GM19463 (cell line): ENCODE results near the gene NKAPL.
A peak's percentile ranks its signal among the peaks of the same experiment; 100 is the strongest.

Source experiments
- ATAC-seq: cut with Tn5 transposase; IDR thresholded peaks from one replicate; pipeline ENCODE4 v1.9.1; 2021; ENCODE audit warnings: mild to moderate bottlenecking, moderate library complexity; ENCODE audit not compliant: unreplicated experiment

Gene NKAPL

DNA sequence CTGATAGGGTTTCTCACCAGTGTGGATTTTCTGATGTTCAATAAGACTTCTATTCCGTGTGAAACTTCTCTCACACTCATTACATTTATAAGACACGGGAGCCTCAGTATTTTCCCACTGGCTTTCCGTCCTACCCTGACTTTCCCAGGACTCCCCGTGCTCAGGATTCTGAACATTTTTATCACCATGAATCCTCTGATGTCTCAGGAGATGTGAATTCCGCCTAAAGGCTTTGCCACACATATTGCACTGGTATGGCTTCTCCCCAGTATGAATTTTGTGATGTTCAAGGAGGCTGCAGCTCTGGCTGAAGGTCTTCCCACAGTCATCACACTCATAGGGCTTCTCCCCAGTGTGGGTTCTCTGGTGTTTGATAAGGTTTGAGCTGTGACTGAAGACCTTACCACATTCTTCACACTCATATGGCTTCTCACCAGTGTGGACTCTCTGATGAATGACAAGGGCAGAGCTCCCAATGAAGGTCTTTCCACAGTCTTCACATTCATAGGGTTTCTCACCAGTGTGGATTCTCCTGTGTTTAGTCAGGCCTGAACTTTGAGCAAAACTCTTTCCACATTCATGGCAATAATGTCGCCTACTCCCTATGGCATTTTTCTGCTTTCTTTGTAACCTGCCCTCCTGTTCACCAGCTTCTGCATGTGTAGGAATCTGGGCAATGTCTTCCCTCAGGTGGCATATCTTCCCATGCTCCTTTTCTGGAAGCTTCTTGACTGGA, 13.7 kb upstream of the NKAPL start:
- ATAC-seq, result no peak

DNA sequence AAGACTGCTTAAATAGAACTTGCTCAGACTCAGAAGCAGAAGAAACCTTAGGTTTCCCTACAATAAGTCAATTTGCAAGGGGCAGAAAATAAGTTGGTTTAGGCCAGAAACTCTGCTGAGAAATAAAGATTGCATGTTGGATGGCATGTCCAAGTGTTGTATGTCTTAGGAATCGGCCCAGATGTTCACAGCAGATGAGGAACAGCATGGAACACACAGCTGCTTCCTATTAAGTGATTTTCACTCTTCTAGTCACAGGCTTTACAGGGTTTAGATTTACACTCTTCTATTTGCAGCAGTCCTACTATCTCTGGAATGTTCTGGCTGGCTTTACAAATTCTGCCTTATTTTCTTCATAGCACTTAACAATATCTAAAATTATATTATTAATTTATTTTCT, 10.2 kb upstream of the NKAPL start:
- no peak for ATAC-seq

DNA sequence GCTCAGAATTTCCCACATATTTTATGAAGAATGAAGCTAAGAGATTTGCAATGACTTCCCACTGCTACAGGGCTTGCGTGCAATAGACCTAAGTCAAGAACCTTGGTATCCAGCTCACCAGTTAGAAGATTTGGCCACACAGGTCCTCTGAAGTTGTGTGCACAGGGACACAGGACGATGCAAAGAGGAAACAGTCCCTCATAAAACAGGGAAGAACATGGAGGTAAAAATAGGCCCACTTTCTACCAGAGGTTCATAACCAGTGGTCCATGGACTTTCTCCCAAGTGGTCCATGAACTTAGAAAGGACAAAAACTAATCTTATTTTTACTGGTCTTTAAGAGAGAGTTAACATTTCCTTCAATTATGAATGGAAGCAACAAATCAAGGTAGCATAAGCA, 8.3 kb upstream of the NKAPL start:
- ATAC-seq, result no peak

DNA sequence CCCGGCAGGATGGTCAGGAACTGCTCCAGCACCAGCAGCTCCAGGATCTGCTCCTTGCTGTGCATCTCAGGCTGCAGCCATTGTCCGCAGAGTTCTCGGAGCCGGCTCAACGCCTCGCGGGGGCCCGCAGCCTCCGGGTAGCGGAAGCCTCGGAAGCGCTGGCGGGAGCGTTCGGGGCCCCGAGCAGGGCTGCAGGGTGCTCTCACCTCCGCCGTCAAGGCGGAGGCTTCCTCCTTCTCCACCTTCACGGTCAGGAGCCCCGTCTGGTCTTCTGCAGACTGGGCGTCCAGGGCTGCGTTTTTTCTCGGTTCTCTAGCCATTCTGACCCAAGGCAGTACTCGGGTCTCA, 7.5 kb upstream of the NKAPL start:
- ATAC-seq, result peak; percentile 46

DNA sequence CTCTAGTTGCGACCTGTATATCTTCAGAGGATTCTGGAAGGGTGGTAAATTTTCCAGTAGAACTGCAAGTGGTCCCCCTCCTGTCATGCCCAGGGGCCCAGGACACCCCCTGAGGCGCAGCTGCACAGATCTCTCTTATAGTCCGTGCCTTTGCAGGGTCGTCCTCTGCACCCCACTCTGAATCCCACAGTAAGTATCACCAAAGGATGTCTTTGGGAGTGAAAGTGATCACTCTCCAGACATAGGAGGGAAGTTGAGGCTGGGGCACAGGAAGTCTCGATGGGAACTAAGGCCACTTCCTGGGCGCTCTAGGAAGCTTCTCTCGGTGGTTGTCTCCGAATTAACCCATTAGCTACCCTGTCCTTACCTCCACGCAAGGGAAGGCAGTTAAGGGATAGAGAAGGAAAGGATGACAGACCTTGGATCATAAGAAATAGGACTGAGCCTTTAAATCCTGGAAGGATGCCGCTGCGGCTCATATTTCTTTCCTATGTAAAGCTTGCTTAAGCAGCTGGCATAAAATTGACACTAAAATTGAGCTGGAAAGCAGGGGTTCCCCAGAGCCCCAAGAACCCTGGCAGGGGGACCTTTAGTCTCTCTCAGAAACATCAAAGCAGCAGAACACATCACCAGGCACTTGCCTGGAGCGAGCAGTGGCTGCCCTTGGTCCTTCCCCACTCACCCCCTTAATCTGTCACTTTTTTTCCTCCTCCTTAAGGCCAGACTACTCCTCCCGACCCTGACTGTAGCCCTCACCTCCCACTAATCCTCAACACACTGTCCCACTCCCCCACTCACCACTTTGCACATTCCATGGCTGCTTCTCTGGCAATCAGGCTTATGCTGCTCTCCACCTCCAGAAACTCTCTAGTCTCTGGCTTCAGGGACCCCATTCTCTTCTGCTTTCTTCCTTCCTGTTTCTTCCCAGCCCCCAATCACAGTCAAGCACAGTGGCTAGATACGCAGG, 6.8 kb upstream of the NKAPL start, which contains the start of gene ZKSCAN4:
ZKSCAN4 (minus strand) TSS at position 261 of the 967 bp plus-strand sequence. CDS start 289 bp downstream, outside the sequence.
- peak; percentile 83 for ATAC-seq

DNA sequence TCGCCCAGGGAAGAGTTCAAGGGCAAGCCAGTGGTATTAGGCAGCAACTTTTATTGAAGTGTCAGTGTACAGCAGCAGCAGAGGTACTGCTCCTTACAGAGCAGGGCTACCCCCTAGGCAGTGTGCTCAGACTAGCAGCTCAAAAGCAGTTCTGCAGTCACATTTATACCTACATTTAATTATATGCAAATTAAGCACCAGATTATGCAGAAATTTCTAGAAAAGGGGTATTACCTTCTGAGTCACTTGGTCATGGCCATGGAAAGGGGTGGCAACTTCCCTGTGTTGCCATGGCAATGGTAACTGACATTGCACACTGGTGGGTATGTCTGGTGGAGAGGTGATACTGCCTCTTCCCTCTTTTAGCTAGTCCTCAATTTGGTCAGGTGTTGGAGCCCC, 5.0 kb upstream of the NKAPL start:
- ATAC-seq, result no peak

DNA sequence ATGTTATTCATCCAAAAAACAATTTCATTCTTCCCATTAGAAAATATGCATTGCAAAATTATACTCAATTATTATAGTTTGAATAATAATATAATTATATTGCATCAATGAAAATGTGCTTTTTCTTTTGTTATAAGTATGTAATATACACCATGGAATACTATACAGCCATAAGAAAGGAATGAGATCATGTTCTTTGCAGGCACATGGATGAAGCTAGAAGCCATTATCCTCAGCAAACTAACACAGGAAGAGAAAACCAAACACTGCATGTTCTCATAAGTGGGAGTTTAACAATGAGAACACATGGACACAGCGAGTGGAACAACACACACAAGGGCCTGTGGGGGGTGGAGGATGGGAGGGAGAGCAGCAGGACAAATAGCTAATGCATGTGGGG, 2.1 kb upstream of the NKAPL start:
- ATAC-seq, result no peak

DNA sequence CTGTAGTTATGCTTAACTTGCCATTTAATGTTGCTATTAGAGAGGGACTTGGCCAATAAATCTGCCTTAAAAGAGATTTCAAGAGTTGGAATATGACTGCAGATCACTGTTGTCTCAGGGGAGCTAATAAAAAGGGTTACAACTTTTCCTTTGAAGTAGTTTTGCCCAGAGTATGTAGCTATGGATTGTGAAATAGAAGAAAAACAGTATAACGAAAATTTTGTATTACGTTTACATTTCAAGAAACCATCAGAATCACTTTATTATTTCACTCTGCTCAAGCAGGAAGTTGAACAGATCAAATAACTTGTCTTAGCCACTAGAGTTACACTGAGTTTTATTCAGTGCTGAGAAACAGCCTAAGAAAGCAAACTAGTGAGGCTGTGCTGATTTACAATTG, 4.8 kb downstream of the NKAPL start:
- ATAC-seq, result no peak

DNA sequence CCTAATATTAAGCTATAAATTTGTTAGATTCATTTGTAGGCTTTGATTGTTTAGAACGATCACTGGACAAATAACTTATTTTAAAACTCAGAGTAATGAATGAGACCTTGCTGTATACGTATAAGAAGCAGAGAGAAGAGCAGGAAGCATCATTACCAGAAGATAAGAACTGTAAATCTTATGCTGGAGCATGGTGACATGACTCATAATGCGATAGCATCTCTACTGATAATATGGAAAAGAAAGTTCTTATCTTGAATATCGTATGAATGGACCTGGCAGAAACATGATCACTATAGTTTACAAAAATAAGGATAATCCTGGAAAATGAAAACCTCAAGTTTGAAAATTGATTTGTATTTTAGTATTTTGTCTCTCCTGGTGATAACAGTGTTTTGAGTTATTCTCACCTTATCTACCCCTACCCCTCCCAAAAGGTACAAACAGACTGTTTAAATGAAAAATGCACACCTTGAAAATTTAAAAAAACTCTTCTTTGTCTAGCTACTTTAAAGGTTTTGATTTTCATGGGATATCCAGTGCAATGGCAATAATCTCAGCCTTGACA, 5.8 kb downstream of the NKAPL start:
- no peak for ATAC-seq

DNA sequence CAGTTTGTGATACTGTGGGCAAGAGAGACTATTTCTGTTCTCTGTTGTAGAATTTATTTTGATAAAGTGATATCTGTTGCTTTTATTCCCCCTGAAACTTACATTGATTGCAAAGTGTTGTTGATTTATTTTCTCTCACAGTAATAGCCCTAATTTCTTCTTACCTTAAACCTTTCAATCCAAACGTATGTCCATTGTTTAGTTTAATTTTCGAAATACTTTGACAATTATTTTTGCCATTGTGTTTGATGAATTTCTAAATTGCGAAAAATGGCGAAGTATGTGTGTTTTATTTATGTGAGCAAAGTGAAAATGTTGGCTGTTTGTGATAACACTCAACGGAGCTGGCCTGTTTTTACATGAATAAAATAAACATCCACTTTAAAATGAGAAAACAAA, 7.5 kb downstream of the NKAPL start:
- ATAC-seq, result no peak

DNA sequence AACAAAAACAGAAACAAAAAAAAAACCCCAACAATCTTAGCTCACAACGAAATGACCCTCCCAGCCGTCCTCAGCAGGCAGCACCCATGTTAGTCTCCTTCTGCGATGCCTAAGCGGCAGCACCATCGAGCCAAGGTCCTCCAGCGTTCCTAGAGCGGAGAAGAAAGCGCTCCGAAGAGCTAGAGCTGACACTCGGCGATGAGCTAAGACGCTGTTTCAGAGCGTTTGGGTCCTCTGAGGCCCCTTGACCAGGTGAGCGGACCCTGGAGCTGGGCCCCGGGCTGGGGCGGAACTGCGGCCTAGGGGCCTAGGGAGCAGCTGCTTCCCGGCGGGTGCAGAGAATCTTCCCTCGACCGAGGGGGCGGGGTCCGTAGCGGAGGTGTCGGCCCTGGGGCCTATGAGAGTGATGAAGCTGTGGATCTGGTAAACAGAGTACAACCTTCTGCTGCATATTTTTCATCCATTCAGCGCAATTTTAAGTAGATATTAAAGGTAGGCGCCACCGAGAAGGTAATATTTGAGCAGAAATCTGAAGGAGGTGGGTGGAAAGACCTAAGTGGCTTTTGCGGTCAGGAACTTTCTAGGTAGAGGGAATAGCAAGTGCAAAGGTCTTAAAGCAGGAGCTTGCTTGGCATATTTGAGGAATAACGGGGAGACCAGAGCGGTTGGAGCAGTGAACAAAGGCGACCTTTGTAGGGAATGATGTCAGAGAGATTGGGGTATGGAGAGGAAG, 8.0 kb downstream of the NKAPL start, which contains the start of gene ZSCAN26:
ZSCAN26 (plus strand) TSS at position 182 of the 733 bp plus-strand sequence. CDS start 4,777 bp downstream, outside the sequence.
- ATAC-seq, result peak; percentile 93

DNA sequence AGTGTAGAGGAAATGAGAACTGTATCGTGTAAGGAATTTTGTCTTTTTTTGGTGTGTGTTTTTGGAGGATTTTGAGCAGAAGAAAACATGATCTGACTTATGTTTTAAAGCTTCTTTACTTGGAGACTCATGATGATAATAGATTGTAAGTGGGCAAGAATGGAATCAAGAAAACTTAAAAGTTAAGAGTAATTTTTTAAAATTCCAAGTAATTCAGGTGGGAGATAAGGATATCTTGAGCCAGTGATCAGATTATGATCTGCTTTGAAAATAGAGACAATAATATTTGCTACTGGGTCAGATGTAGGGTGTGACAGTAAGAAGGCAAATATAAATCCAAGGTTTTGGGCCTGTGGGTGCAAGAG, 8.6 kb downstream of the NKAPL start:
- no peak for ATAC-seq

DNA sequence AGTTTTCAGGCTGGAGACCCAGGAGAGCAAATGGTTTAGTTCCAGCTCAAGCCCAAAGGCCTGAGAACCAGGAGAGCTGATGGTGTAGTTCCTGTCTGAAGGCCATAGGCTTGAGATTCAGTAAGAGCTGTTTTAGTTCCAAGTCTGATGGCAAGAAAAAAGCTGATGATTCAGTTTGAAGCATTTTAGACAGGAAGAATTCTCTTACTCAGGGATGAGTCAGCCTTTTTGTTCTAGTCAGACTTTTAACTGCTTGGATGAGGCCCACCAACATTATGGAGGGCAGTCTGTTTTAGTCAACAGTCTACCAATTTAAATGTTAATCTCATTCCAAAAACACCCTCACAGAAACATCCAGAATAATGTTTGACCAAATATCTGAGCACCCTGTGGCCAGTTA, 10.4 kb downstream of the NKAPL start:
- ATAC-seq, result no peak

DNA sequence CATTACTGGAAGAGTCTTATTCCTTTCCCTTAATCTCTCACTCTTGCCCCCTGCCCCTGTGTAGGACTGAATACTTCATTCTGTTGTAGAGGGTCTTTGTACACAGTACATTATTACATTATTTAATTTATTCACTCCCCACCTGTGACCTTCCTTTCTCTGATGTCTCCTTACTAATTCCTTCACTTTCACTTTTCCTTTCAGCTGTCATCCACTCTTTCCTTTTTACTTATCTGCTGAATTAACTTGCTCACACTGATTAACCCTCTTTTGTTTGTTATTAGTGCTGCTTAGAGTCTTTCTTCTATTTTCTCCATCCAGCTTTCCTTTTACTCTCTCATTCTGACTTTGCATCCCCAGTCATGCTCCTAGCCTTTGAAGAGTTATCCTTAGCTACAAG, 15.8 kb downstream of the NKAPL start:
- ATAC-seq, result no peak

DNA sequence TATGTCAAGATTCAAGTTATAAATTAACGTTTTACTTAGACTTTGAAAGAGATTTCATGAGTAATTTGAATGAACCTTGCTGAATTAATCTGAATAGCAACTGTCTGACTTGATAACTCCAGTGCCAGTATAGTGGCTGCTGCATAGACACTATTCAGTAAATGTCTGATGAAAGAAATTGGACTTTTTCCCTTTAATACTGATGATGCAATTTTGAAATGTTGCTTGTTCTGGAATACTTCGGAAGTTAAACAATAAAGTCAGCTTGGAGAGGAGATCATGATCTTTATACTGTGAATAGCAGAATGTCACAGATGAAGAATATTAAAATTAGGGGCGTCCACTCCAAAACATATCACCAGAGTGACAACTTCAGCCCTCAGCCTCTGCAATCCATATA, 18.6 kb downstream of the NKAPL start:
- ATAC-seq, result no peak

DNA sequence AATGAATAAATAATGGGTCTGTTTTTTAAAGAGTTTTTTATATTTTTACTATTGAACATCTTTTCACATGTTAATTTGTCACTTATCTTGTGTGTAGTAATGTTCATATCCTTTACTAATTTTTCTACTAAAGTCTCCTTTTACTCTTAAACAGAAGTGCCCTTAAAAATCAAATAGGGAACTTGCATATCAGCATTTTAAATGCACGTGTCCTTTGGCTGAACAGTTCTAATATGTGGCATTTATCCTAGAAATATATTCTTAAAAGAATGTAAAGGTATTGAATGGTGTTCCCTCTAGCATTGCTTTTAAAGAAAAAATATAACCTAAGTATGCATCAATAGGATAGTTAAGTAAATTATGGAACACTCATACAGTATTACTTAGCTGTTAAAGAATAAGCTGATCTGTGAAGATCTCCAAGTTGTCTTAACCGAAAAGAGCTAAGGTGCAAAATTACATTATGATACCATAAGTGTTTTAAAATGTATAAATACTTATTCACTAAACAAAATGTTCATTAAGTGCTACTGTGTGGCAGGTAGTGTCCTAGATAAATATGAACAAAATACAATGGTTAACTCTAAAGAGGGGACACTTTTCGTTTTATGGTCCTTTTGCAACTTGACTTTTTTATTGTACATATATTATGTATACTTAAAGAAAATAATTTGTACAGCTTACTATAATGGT, 21.6 kb downstream of the NKAPL start:
- ATAC-seq, result no peak

DNA sequence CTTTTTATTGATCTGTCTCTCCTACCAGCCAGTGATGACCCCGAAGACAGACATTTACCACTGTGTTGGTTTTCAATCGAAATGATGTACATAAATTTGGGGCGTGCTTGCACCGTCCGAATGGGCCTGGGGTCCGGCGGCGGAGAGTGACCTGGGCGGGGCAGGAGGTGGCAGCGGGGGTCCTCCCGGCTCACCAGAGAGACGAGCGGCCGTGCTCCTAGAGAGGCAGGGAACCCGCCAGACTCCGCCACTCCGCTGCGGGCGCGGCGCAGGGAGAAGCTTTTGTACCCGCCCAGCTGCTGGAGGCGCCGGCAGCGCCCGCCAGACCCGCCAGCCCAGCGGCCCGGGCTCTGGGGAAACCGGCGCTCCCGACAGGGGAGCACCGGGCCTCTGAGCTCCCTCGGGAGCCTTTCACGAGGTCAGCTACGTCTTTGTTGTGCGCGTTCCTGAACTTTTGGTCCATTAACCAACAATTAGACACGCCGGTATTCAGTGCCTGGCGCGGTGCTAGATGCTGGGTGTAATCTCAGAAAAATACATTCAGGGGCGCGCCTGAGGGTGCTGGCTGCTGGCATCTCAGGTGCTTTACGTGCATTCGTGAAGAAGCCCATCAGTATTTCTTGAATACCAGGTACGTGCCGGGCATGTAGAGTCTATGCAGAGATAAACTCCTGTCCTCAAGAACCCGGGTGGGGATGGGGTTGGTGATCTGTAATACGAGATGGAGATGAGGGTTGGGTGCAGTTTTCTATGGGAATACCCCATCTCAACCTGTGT, 22.4 kb downstream of the NKAPL start, which contains the start of gene PGBD1:
PGBD1 (plus strand) TSS at position 285 of the 777 bp plus-strand sequence. CDS start 2,242 bp downstream, outside the sequence.
- ATAC-seq, result peak; percentile 92

DNA sequence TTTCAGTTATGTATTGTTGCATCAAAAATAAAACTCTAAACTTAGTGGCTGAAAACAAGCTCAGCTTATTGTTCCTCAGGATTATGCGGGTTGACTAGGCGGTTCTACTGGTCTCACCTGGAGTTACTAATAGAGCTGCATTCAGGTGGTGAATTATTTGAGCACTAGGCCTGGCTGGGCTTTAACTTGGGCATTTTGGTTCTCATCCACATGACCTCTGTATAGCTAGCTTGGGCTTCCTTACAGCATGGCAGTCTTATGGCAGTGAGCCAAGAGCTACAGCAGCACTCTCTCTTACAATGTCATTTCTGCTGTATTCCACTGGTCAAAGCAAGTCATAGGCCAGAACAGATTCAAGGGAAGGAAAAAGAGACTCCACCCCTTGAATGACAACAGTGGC, 23.8 kb downstream of the NKAPL start:
- no peak for ATAC-seq

DNA sequence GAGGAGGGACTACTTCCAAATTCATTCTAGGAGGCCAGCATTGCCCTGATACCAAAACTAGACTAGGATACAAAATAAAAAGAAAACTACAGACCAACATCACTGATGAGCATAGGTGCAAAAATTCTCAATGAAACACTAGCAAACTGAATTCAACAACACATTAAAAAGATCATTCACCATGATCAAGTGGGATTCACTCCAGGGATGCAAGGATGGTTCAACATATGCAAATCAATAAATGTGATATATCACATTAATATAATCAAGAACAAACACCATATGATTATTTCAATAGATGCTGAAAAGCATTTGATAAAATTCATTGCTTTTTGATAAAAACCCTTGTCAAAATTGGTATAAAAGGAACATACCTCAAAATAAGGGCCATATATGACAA, 32.5 kb downstream of the NKAPL start:
- ATAC-seq, result no peak
